HCT116 (cell line): ENCODE data around the gene KNSTRN.

Experiments used
- EZH2 ChIP-seq: fragments of 200-600 bp; sonication (generic); IDR thresholded peaks from 2 replicates; pipeline ENCODE4 v1.6.1; 2017; ENCODE audit warnings: antibody characterized with exemption, mixed run types
- JUND ChIP-seq: IDR thresholded peaks from 2 replicates; pipeline ENCODE4 v1.6.1; 2012
- POLR2A ChIP-seq: IDR thresholded peaks from 2 replicates; pipeline ENCODE4 v1.7.0; 2011; ENCODE audit warnings: borderline replicate concordance; ENCODE audit not compliant: insufficient read depth, insufficient read length; ENCODE audit errors: extremely low read depth
- POLR2AphosphoS5 ChIP-seq: IDR thresholded peaks from 2 replicates; pipeline ENCODE4 v1.6.1; 2011; ENCODE audit warnings: mild to moderate bottlenecking, low read depth, low read length, moderate library complexity
- SIN3A ChIP-seq: IDR thresholded peaks from 2 replicates; pipeline ENCODE4 v1.6.1; 2012; ENCODE audit warnings: low read depth
- SRF ChIP-seq: IDR thresholded peaks from 2 replicates; pipeline ENCODE4 v1.6.1; 2012; ENCODE audit warnings: low read depth
- YY1 ChIP-seq: IDR thresholded peaks from 2 replicates; pipeline ENCODE4 v1.6.1; 2011; ENCODE audit warnings: low read length, low read depth, moderate library complexity, mild to moderate bottlenecking; ENCODE audit not compliant: insufficient replicate concordance; ENCODE audit errors: extremely low read depth
- ZFX ChIP-seq: fragments of 450-650 bp; IDR thresholded peaks from 2 replicates; pipeline ENCODE4 v1.6.1; 2017
- TF ChIP-seq, protein P1 (sequence below), 3 experiments: fragments of 200-600 bp in 1 of 3; sonication (generic) in 1 of 3; IDR thresholded peaks in 2 of 3; conservative IDR thresholded peaks in 1 of 3; 2 replicates each; pipeline ENCODE4 v1.5.1; 2012 to 2017; ENCODE audit warnings: low read depth in 2 of 3, low read length in 2 of 3, antibody characterized with exemption in 1 of 3, borderline replicate concordance in 1 of 3, control low read depth in 1 of 3, mild to moderate bottlenecking in 1 of 3, mixed read lengths in 1 of 3, mixed run types in 1 of 3, moderate library complexity in 1 of 3; ENCODE audit not compliant: insufficient read depth in 1 of 3
- TF ChIP-seq, protein P2 (sequence below): IDR thresholded peaks from 2 replicates; pipeline ENCODE4 v1.6.1; 2012; ENCODE audit warnings: low read depth

DNA sequence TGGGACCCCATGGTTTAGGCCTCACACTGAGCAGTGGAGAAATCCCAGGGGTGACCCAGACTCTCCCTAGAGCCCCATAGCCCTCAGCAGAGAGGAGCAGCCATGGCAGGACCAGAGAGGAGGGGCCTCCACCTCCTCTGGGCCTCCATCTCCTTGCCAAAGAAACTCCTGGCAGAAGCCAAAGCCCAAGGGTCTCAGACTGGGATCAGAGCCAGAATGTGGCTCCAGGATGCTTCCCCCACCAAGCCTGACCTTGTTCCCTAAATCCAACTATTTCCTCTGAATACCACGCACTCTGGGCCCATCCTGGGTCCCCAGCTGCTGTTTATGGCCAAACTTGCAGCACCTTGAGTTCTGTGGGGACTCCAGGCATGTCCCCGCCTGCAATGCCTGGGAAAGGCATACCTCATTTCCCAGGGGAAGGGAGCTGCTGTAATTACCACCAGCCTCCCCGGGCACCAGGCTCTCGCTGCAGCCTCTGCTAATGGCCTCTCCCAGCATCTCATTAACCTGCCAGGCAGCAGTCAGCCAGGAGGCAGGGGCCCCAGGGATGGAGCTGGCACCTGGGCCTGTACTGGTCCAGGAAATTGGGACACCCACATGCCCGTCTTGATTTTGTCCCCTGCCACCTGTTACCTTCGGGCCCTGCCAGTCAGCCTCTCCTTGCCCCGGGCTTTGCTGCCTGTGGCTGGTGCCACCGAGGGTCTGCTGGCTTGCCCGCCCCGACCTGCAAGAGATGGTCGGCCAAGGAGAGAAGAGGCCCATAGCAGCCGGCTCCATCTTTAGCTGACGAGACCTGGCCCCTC lies 46.4 kb upstream of the KNSTRN start:
- TF ChIP-seq ZFX (no peak), POLR2AphosphoS5 (no peak), SRF (no peak), POLR2A (no peak), EZH2 (no peak), SIN3A (no peak), YY1 (no peak), JUND (no peak)
- TF ChIP-seq, protein P1, sequence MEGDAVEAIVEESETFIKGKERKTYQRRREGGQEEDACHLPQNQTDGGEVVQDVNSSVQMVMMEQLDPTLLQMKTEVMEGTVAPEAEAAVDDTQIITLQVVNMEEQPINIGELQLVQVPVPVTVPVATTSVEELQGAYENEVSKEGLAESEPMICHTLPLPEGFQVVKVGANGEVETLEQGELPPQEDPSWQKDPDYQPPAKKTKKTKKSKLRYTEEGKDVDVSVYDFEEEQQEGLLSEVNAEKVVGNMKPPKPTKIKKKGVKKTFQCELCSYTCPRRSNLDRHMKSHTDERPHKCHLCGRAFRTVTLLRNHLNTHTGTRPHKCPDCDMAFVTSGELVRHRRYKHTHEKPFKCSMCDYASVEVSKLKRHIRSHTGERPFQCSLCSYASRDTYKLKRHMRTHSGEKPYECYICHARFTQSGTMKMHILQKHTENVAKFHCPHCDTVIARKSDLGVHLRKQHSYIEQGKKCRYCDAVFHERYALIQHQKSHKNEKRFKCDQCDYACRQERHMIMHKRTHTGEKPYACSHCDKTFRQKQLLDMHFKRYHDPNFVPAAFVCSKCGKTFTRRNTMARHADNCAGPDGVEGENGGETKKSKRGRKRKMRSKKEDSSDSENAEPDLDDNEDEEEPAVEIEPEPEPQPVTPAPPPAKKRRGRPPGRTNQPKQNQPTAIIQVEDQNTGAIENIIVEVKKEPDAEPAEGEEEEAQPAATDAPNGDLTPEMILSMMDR (IDR thresholded peaks at IDR 0.05 in 2 of 3, conservative IDR thresholded peaks at IDR 0.05 in 1 of 3; ENCODE audit: borderline replicate concordance in 1 of 3, insufficient read depth in 1 of 3, low read depth in 2 of 3, low read length in 2 of 3), result no peak
- TF ChIP-seq, protein P2, sequence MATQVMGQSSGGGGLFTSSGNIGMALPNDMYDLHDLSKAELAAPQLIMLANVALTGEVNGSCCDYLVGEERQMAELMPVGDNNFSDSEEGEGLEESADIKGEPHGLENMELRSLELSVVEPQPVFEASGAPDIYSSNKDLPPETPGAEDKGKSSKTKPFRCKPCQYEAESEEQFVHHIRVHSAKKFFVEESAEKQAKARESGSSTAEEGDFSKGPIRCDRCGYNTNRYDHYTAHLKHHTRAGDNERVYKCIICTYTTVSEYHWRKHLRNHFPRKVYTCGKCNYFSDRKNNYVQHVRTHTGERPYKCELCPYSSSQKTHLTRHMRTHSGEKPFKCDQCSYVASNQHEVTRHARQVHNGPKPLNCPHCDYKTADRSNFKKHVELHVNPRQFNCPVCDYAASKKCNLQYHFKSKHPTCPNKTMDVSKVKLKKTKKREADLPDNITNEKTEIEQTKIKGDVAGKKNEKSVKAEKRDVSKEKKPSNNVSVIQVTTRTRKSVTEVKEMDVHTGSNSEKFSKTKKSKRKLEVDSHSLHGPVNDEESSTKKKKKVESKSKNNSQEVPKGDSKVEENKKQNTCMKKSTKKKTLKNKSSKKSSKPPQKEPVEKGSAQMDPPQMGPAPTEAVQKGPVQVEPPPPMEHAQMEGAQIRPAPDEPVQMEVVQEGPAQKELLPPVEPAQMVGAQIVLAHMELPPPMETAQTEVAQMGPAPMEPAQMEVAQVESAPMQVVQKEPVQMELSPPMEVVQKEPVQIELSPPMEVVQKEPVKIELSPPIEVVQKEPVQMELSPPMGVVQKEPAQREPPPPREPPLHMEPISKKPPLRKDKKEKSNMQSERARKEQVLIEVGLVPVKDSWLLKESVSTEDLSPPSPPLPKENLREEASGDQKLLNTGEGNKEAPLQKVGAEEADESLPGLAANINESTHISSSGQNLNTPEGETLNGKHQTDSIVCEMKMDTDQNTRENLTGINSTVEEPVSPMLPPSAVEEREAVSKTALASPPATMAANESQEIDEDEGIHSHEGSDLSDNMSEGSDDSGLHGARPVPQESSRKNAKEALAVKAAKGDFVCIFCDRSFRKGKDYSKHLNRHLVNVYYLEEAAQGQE, result no peak
